Activated CD4-positive, alpha-beta T cell treated with anti-CD3 and anti-CD28 coated beads, Interleukin-2, amount 10 ng/mL, durations not matched to agents 7 days and 5 days (primary cell): ENCODE results near the gene CHST11. TPM values are rescaled to one million over a fixed set of nuclear protein-coding genes. Genes with fewer than 3 reads are reported as not detected.

Experiments
- CTCF ChIA-PET: fragments of 350-600 bp; sonication (Branson Sonifier 250); formaldehyde crosslinking; loops from one replicate; lab custom pipeline; 2021; ENCODE audit warnings: antibody characterized with exemption; lab: Charles Lee
- POLR2A ChIA-PET: fragments of 350-600 bp; sonication (Branson Sonifier 250); formaldehyde crosslinking; loops from one replicate; lab custom pipeline; 2021; ENCODE audit warnings: antibody characterized with exemption; lab: Charles Lee
- DNase-seq: peaks from one replicate; pipeline ENCODE4 v3.0.0-alpha.2; 2020
- H3K27ac Mint-ChIP-seq: one replicate; pipeline ENCODE4 v1.8.0; 2021; ENCODE audit warnings: mild to moderate bottlenecking, moderate library complexity, mixed read lengths
- H3K27me3 Mint-ChIP-seq: one replicate; pipeline ENCODE4 v1.8.0; 2021; ENCODE audit warnings: mixed read lengths
- H3K36me3 Mint-ChIP-seq: one replicate; pipeline ENCODE4 v1.8.0; 2021; ENCODE audit warnings: low read depth, mixed read lengths
- H3K4me1 Mint-ChIP-seq: one replicate; pipeline ENCODE4 v1.8.0; 2021; ENCODE audit warnings: mixed read lengths
- H3K4me3 Mint-ChIP-seq: one replicate; pipeline ENCODE4 v1.8.0; 2021; ENCODE audit warnings: mild to moderate bottlenecking, moderate library complexity, mixed read lengths
- H3K9me3 Mint-ChIP-seq: one replicate; pipeline ENCODE4 v1.8.0; 2021; ENCODE audit warnings: mixed read lengths
- total RNA-seq, 2 experiments: library from RNA; stranded (reverse); gene quantifications; one replicate each; pipeline ENCODE4 v1.2.3, GENCODE V29; 2021

CHST11 gene
- total RNA-seq, 2 experiments from 2014 or later: 56.4 to 56.6 TPM

- ChIA-PET CTCF (interaction anchor here (1.8 kb wide), 1 partner anchor 12 kb away, joined by 5 read pairs; no protein-coding TSS in a partner anchor), POLR2A (no interaction called here)
- Mint-ChIP-seq H3K4me3 (no peak overlapping the region), H3K9me3 (no peaks in the 10 kb centered on the region), H3K4me1 (peaks cover 25% of the 10 kb centered on the region), H3K27ac (no peak overlapping the region), H3K27me3 (no peaks in the 10 kb centered on the region), H3K36me3 (peaks cover 8% of the 10 kb centered on the region)
- DNase-seq: no peak
Measured at GRCh38 chr12:104707194-104707593, 250.4 kb downstream of the CHST11 start.

DNA sequence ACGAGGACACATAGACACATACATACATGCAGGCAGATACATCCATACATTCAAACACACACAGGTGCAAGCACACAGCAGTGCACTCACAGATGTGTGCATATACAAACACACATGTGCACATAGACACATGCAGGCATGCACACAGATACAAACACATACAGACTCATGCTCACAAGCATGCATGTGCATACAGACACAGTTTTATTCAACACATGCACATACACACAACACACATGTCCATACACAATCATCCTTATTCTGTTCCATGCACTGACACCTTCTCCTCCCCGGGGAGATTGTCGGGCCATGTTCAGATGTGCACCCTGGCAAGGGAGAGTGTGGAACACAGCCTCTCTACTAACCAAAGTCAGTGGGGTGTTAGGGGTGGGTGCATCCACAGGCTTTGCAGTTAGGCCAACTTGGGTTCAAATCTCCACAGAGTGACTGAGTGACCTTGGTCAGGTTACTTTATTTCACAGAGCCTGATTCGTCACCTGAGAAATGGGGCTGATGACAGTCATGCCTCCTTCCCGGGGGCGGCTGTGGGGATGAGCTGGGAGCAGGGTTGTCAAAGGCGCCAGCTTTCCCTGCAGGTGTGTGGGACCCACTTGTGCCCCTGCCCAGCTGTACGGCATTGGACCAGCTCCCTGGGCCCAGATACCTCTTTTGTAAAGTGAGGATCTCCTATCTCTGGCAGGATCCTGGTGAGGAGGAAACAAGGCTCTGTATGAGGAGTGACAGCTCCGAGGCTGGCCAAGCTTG, 251.2 kb downstream of the CHST11 start:
- no peak overlapping the region for H3K27ac Mint-ChIP-seq
- POLR2A ChIA-PET: no interaction called here
- CTCF ChIA-PET: interaction anchor here (0.7 kb wide), 1 partner anchor 10 kb away, joined by 5 read pairs; no protein-coding TSS in a partner anchor
- no peaks in the 10 kb centered on the region for H3K9me3 Mint-ChIP-seq
- peaks cover 25% of the 10 kb centered on the region for H3K4me1 Mint-ChIP-seq
- DNase-seq: no peak
- peaks cover 8% of the 10 kb centered on the region for H3K36me3 Mint-ChIP-seq
- no peak overlapping the region for H3K4me3 Mint-ChIP-seq
- H3K27me3 Mint-ChIP-seq: no peaks in the 10 kb centered on the region

GRCh38 chr12:104708891-104709290, 252.1 kb downstream of the CHST11 start:
- no peak overlapping the region for H3K27ac Mint-ChIP-seq
- no peaks in the 10 kb centered on the region for H3K27me3 Mint-ChIP-seq
- H3K4me1 Mint-ChIP-seq: peaks cover 22% of the 10 kb centered on the region
- CTCF ChIA-PET: no interaction called here
- H3K9me3 Mint-ChIP-seq: no peaks in the 10 kb centered on the region
- H3K36me3 Mint-ChIP-seq: peaks cover 4% of the 10 kb centered on the region
- POLR2A ChIA-PET: no interaction called here
- H3K4me3 Mint-ChIP-seq: no peak overlapping the region
- no peak for DNase-seq

- Mint-ChIP-seq H3K9me3 (no peaks in the 10 kb centered on the region), H3K4me1 (peaks cover 31% of the 10 kb centered on the region), H3K27ac (no peak overlapping the region), H3K4me3 (no peak overlapping the region), H3K27me3 (no peaks in the 10 kb centered on the region), H3K36me3 (peaks cover 9% of the 10 kb centered on the region)
- no peak for DNase-seq
- CTCF ChIA-PET: interaction anchor here (0.6 to 1.7 kb wide), 4 partner anchors 8 to 328 kb away, joined by 3 to 5 read pairs (median 4); no protein-coding TSS in a partner anchor
- POLR2A ChIA-PET: no interaction called here
Measured at GRCh38 chr12:104709692-104710435, 253.1 kb downstream of the CHST11 start.

GRCh38 chr12:104710940-104711689, 254.4 kb downstream of the CHST11 start:
- POLR2A ChIA-PET: interaction anchor here (0.6 kb wide), 1 partner anchor 253 kb away, joined by 3 read pairs; no protein-coding TSS in a partner anchor
- DNase-seq: no peak
- H3K4me1 Mint-ChIP-seq: peaks cover 39% of the 10 kb centered on the region
- peaks cover 9% of the 10 kb centered on the region for H3K36me3 Mint-ChIP-seq
- CTCF ChIA-PET: interaction anchor here (1.2 to 1.7 kb wide), 4 partner anchors 9 to 17 kb away, joined by 3 to 5 read pairs (median 4); no protein-coding TSS in a partner anchor
- no peak overlapping the region for H3K27ac Mint-ChIP-seq
- H3K4me3 Mint-ChIP-seq: no peak overlapping the region
- H3K9me3 Mint-ChIP-seq: no peaks in the 10 kb centered on the region
- H3K27me3 Mint-ChIP-seq: no peaks in the 10 kb centered on the region

GRCh38 chr12:104712477-104712876, 255.7 kb downstream of the CHST11 start:
- Mint-ChIP-seq H3K9me3 (no peaks in the 10 kb centered on the region), H3K4me1 (peaks cover 37% of the 10 kb centered on the region), H3K27ac (no peak overlapping the region), H3K4me3 (no peak overlapping the region), H3K27me3 (no peaks in the 10 kb centered on the region), H3K36me3 (peaks cover 9% of the 10 kb centered on the region)
- POLR2A ChIA-PET: no interaction called here
- DNase-seq: no peak
- CTCF ChIA-PET: interaction anchor here (0.6 to 1.3 kb wide), 2 partner anchors 17 to 154 kb away, joined by 3 read pairs; no protein-coding TSS in a partner anchor

- ChIA-PET POLR2A (no interaction called here), CTCF (interaction anchor here (1.4 kb wide), 1 partner anchor 17 kb away, joined by 4 read pairs; no protein-coding TSS in a partner anchor)
- Mint-ChIP-seq H3K27me3 (no peaks in the 10 kb centered on the region), H3K36me3 (peaks cover 9% of the 10 kb centered on the region), H3K27ac (no peak overlapping the region), H3K4me1 (peaks cover 32% of the 10 kb centered on the region), H3K9me3 (no peaks in the 10 kb centered on the region), H3K4me3 (no peak overlapping the region)
- no peak for DNase-seq
Measured at GRCh38 chr12:104712968-104713367, 256.2 kb downstream of the CHST11 start.

DNA sequence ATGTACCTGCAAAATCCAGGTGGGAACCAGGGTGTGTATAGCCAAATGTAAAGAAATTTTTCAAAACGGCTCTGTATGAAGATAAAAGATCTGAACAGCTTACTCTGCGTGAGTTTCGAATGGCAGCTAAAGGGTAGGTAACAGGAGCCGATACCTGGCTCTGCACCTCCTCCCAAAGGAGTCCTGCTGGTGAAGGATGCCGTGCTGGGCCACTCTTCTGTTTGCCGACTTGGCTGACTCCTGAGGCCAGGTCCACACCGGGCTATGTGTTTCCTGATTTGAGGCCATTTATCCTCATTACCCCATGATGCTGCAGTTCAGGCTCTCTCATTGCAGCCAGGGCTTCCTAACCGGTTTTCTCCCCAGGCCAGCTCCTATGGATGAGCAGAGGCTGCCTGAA, 256.7 kb downstream of the CHST11 start:
- no peak for DNase-seq
- ChIA-PET POLR2A (no interaction called here), CTCF (interaction anchor here (1.4 kb wide), 1 partner anchor 18 kb away, joined by 4 read pairs; no protein-coding TSS in a partner anchor)
- H3K9me3 Mint-ChIP-seq: no peaks in the 10 kb centered on the region
- no peaks in the 10 kb centered on the region for H3K27me3 Mint-ChIP-seq
- H3K27ac Mint-ChIP-seq: no peak overlapping the region
- H3K36me3 Mint-ChIP-seq: peaks cover 11% of the 10 kb centered on the region
- peaks cover 36% of the 10 kb centered on the region for H3K4me1 Mint-ChIP-seq
- H3K4me3 Mint-ChIP-seq: no peak overlapping the region

DNA sequence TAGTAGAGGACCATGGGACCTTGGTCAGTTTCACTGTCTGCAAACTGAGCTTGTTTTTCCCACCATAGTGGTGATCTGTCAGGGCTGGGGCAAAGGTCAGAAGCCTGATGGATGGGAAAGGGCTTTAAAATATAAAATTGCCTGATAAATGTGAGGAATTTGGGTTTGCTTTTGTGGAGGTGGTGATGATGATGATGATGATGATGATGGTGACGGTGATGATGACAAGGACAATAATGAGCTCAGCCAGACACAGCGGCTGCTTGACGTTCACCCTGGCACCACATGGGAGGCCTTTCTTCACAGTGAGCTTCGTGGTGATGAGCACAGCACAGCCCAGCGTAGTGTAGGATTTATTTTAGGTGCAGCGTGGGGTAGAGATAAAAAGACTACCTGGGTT, 257.6 kb downstream of the CHST11 start:
- DNase-seq: no peak
- POLR2A ChIA-PET: no interaction called here
- Mint-ChIP-seq H3K9me3 (no peaks in the 10 kb centered on the region), H3K27me3 (no peaks in the 10 kb centered on the region), H3K4me3 (no peak overlapping the region), H3K36me3 (peaks cover 11% of the 10 kb centered on the region), H3K27ac (no peak overlapping the region), H3K4me1 (peaks cover 38% of the 10 kb centered on the region)
- CTCF ChIA-PET: interaction anchor here (1.0 kb wide), 1 partner anchor 20 kb away, joined by 3 read pairs; no protein-coding TSS in a partner anchor

DNA sequence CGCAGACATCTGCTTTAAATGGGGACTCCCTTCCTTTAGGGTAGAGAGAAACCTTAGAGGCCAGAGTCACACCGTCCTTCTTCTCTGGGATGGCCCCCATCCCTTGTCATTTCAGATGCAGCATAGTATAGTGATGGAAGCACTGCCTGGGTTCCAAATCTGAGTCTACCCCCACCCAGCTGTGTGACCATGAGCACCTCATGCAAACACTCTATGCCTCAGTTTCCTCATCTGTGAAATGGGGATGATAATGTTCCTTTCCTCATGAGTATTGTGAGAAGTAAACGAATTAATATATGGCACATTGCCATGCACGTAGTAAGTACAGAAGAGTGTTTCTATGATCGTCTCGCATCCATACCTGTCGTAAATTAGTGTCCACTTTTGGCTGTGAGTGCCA, 259.4 kb downstream of the CHST11 start:
- H3K4me3 Mint-ChIP-seq: no peak overlapping the region
- CTCF ChIA-PET: interaction anchor here (0.7 kb wide), 1 partner anchor 28 kb away, joined by 3 read pairs; no protein-coding TSS in a partner anchor
- peaks cover 11% of the 10 kb centered on the region for H3K36me3 Mint-ChIP-seq
- H3K4me1 Mint-ChIP-seq: peaks cover 54% of the 10 kb centered on the region
- DNase-seq: no peak
- POLR2A ChIA-PET: no interaction called here
- no peaks in the 10 kb centered on the region for H3K27me3 Mint-ChIP-seq
- H3K9me3 Mint-ChIP-seq: no peaks in the 10 kb centered on the region
- H3K27ac Mint-ChIP-seq: no peak overlapping the region

- H3K4me3 Mint-ChIP-seq: no peak overlapping the region
- peak overlapping the region; percentile 38 for H3K27ac Mint-ChIP-seq
- H3K36me3 Mint-ChIP-seq: peaks cover 10% of the 10 kb centered on the region
- H3K9me3 Mint-ChIP-seq: no peaks in the 10 kb centered on the region
- ChIA-PET CTCF (interaction anchor here (1.0 to 1.3 kb wide), 2 partner anchors 20 to 25 kb away, joined by 3 read pairs; no protein-coding TSS in a partner anchor), POLR2A (no interaction called here)
- peaks cover 74% of the 10 kb centered on the region for H3K4me1 Mint-ChIP-seq
- no peaks in the 10 kb centered on the region for H3K27me3 Mint-ChIP-seq
- DNase-seq: no peak
Measured at GRCh38 chr12:104718304-104718929, 261.7 kb downstream of the CHST11 start.
